SK-N-SH (cell line): Measurements from ENCODE around the gene LUC7L2.

ENCODE experiments used
- CTCF ChIP-seq: fragments of 200-600 bp; sonication (generic); IDR thresholded peaks from 2 replicates; pipeline ENCODE4 v1.6.1; 2017; ENCODE audit warnings: antibody characterized with exemption, mild to moderate bottlenecking, moderate library complexity
- FOXM1 ChIP-seq: IDR thresholded peaks from 2 replicates; pipeline ENCODE4 v1.4.0; 2012; ENCODE audit warnings: low read depth, mild to moderate bottlenecking
- SIN3A ChIP-seq: IDR thresholded peaks from 2 replicates; pipeline ENCODE4 v1.6.1; 2012; ENCODE audit warnings: low read depth, mild to moderate bottlenecking, low read length, moderate library complexity, borderline replicate concordance
- TF ChIP-seq, protein P1 (sequence below): fragments of 150-350 bp; IDR thresholded peaks from 2 replicates; pipeline ENCODE4 v1.6.1; 2017; ENCODE audit warnings: antibody characterized with exemption, low read length, low read depth, borderline replicate concordance

GRCh38 chr7:139389091-139389490 lies 29.4 kb downstream of the LUC7L2 start:
- TF ChIP-seq SIN3A (no peak), CTCF (no peak), FOXM1 (no peak)
- TF ChIP-seq, protein P1, sequence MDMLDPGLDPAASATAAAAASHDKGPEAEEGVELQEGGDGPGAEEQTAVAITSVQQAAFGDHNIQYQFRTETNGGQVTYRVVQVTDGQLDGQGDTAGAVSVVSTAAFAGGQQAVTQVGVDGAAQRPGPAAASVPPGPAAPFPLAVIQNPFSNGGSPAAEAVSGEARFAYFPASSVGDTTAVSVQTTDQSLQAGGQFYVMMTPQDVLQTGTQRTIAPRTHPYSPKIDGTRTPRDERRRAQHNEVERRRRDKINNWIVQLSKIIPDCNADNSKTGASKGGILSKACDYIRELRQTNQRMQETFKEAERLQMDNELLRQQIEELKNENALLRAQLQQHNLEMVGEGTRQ, result no peak
